Islet precursor cell (in vitro differentiated cells): ENCODE data around the gene RPS6KA2.
A peak's percentile ranks its signal among the peaks of the same experiment; 100 is the strongest.
"Not testable (repeated sequence)": the region's sequence is repeated elsewhere in the genome, so short reads cannot be mapped to it uniquely, and the experiment has no call there.

Experiments
- DNase-seq: peaks from one replicate; pipeline ENCODE4 v3.0.0-alpha.2; 2018

Gene RPS6KA2

DNA sequence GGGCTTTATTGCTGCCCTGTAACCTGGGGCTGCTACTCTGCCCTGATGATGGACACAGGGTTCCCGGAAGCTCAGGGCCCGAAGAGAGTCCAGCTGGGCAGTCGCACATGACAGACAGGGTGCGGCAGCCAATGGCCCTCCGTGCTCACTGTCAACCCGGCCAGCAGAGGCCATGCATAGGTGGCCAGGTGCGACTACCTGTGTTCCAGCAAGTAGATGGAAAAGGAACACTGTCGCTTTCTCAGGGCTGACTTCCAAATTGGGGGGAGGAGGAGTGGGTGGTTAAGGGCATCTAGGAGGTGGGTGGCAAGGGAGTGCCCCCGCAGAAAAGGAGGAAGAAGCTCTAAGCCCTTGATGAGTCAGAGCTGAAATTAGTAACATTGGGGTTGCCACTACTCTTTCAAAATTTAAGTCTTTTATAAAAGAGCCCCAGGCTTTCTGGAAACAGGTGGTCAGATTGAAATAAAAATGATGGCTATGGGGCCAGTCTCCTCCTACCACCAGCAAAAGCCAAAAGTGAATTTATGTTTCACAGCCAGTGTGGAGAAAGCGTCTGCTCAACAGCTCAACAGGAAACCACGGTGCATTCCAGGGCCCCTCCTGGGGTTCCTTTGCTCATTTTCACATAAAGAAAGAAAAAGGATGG is 38.2 kb downstream of the RPS6KA2 start:
- DNase-seq, result no peak

DNA sequence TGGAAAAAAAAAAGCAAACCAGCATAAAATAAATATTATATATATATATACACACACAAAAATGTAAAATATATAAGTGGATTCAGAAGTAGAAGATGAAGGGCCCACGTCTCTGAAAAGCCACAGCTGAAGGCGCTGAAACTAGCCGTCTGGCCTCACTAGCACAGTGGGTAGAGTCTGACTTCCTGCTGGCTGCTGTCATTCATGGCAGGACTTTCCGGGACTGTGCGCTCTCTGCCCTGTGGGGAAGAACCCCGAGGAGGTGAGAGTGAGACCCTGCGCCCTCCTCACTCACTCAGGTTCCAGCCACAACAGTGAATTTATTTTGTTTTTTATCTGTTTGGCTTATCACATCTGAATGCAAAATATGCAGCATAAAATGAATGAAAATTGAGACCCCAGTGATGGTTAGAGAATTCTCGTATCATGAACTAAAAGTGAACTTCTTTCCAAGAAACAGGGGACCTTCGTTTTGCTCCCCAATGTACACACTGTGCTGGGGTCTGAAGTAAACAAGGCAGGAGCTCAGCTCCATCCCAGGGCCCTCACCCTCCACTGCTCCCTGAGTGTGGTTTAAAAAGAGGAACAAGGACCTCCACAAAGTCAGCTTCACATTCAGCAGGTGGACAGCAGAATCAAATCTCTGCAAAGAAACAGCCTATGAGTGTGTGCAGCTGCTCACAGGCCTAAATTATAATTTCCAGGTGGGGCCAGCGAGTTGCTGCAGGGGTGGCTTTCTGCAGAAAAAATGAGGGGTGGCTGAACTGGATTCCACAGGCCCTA is 39.2 kb downstream of the RPS6KA2 start:
- no peak for DNase-seq

DNA sequence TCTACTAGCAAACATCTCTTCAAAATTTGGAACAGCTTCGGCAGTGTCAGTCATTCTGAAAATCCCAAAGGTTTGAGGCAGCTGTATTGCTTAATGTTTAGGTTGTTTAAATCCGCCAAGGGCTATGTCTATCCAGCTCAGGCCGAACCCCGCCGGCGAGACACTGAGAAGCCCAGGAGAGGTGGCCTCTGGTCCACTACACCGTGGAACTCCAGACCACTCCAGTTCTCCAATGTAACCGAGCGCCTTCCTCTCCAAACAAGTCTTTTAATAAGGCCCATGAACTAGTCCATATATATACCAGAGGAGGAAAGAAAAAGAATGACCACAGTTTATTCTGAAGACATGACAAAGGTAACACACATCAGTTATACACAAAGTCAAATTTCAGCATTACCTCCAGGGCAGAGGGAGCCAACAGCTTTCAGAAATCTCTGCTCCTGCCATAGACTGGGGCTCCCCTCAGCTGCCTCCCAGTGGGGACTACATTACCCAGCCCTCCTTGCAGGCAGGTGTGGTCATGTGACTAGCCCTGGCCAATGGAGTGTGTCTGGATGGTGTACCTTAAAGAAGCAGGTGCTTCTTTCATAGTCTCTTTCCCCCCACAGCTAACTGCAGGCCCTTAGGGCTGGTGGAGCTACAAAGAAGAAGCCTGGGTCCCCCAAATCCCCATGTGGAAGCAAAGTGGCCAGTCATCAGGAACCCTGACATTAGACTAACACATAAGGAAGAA is 40.5 kb downstream of the RPS6KA2 start, which contains the start of gene RAMACL:
Gene RAMACL, minus strand, starts transcription at position 255 of the 733 bp plus-strand sequence. Its CDS starts 201 bp downstream, at position 54.
- DNase-seq, result no peak

DNA sequence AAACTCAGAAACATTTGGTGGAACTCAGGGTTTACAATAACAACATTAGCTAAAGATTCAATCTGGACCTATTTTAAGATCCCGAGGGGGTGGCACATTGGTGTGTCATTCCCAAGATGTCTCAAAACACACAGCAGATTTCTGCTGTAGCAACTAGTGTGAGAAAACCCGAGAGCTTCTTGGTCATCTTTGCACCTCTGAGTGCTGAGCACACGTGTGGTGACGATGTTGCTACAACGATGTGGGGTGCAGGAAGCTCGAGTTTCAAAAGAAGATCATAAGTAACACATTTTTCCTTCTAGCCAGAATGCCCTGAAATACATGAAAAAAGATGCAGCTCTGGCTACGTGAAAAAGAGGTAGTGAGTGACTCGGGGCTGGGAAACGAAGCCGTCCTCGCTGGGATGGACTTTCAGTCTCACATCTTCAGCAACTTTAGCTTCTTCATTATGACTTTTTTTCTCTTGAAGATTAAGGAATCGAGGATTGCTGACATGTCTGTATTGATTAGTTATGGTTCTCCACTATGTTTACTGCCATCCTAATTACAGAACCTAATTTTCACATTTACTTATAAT is 42.1 kb downstream of the RPS6KA2 start:
- no peak for DNase-seq

DNA sequence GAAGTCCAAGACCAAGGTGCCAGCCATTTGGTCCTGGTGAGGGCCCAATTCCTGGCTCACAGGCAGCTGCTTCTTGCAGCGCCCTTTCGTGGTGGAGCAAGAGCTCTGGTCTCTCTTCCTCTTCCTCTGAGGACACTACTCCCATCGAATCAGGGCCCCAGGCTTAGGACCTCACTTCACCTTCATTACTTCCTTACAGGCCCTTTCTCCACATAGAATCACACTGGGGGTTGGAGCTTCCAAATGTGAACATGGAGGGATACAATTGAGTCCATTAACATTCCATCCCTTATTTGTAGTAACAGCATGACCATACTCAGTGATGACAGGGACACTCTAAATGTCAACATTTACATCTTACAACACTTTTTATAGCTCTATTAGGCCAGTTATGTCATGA is 42.9 kb downstream of the RPS6KA2 start:
- peak; percentile 12 for DNase-seq

DNA sequence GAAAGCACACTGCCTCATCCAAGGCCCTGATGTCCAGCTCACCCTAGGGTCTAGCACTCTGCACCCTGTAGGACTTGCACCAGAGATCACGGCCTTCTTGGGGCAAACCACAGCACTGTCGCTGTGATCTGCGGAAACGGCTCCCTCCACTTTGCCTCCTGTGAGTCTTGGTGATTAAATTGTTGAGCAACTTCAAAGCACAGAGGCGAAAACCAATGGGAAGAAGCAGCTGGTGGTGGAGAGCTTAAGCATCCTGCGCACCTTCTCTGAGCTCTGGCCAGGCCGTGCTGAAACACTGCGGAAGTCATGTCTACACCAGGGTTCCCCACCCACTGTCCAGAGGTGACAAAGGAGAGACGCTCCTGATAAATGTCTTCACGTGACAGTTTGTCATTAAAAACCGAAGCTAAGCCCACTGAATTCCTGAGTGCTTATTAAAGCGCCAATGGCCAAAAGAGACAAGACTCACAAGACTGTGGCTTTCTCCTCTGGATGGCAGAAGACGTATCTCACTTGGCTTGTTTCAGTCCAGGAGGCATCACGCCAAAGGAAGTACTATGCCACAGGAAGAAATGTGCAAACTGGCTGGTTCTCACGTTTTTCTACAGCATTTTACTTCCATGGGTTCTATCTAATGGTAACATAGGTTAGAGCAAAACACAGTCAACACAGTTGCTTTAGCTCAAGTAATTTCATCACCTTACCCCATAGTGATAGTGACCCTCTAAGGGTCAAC is 43.7 kb downstream of the RPS6KA2 start:
- DNase-seq, result peak; percentile 45

DNA sequence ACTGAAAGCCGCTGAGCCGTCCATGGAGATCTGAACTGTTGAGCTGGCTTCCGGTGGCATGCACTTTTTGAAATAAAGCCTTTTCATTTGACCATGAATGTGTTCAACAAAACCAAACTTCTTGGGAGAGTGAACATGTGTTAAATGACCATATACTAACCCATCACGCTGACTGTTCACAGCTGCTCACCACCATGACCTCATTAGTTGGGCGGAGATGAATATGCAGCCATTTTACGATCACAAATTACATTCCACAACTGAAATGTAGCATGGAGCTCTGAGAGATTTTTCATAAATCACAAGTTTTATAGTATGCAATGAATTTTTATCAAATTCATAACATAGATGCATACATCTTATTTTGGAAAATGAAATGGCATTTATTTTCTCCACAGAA is 44.8 kb downstream of the RPS6KA2 start:
- no peak for DNase-seq

DNA sequence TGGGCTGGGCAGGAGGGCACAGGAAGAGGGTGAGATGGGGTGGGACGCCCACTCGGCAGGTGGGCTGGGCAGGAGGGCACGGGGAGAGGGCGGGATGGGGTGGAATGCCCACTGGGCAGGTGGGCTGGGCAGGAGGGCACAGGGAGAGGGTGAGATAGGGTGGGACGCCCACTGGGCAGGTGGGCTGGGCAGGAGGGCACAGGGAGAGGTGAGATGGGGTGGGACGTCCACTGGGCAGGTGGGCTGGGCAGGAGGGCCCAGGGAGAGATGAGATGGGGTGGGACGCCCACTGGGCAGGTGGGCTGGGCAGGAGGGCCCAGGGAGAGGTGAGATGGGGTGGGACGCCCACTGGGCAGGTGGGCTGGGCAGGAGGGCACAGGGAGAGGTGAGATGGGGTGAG is 45.2 kb downstream of the RPS6KA2 start:
- DNase-seq, result not testable (repeated sequence)

DNA sequence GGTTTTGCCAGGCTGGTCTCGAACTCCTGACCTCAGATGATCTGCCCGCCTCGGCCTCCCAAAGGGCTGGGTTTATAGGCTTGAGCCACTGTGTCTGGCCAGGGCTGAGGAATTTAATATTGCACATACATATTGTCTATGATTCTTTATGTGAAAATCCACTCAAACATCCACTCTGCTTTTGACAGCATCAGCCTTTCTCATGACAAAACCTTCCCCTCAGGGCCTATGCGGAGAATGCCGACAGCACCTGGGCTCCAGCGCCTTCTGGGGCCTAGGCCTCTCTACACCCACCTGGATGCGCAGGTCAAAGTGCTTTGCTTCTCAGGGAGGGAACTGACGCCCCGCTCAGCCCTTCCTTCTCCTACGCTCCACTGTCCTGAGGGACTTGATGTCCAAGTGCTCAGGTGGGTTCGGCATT is 46.0 kb downstream of the RPS6KA2 start:
- DNase-seq, result peak; percentile 44

DNA sequence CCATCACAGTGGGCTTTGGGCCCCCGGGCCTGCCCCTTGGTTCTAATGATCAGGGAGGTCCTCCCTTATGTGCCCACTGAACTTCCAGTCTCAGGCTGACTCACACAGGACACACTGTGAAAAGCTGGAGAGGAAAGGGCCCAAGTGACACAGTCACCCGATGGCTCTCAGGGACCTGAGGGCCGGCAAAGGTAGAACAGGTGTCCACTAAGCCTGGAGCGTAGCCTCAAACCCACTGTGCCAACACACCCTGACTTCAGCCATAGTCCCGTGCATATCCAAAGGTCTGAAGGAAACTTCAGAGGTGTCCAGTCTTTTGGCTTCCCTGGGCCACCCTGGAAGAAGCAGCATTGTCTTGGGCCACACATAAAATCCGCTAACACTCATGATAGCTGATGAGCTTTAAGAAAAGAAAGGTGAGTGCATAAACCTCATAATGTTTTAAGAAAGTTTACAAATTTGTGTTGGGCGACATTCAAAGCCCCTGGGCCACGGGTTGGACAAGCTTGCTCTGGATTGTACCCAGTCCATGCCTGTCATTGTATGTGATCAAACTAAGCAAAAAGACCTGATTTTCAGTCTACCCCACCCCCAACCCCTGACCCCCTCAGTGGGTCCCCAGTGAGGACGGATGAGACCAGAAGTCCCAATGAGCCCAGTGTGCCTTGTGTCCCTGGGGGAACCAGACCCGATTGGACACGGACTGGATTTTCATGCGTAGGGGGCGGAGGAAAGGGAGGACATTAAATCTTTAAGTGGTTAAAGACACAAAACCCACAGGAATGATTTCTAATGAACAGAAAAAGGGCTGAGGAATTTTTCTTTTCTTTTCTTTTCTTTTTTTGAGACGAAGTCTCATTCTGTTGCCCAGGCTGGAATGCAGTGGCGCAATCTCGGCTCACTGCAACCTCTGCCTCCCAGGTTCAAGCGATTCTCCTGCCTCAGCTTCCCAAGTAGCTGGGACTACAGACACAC is 46.7 kb downstream of the RPS6KA2 start:
- DNase-seq, result peak; percentile 34

DNA sequence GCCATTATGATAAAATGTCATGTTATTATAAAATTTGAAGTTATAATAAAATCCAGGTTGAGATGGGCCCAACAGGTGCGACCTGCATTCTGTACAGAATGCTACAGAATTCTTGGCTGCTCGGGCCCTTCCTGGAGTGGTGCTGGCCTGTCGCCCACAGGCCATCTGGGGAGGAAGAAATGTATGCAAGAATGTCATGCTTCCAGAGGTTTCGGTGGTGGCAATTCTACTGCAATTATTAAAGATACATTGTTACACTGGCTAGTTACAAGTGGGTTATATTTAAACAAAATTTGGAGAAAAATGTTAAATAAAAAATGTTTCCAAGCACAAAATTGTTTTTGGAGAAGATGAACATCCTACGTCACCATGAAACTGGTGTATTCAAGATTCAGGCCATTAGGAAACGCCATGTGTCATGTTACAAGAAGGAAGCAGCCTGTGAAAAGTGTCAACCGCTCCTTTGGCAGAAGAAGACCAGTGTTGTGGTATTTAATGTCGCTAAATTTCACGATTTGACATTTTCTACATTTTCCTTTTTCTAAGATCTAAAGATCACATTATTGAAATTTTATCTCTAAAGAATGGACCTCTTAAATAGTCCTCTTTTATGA is 47.7 kb downstream of the RPS6KA2 start:
- peak; percentile 37 for DNase-seq

DNA sequence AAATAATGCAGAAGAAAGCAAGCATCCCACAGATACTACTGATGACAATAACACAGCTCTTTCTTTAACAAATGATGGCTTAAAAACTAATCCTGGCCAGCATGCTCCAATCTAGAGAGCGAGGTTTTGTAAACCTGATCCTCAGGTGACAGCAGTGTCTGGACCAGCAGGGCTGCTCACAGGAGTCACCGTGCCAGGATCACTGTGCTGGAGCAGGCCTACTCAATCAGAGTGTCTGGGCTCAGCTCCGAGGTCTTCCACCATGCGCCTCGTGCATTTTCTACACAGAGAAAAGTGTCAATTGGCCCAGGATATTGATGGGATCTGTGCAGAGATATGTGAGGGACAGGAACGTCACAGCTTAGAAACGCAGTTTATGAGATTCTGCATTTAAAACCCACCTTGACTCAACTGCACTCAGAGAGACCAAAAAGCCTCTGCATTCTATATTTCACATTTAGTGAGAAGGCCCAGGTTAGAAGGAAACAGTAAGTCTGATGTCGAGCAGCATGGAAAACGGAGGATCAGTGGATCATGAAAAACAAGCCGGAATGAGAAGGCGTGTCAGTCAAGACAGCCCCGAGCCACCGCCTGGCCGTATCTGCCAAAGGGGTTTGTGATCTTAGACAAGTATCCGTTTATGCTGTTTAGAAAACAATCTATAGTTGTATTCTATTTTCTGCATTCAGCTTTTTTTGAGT is 48.4 kb downstream of the RPS6KA2 start:
- peak; percentile 26 for DNase-seq

DNA sequence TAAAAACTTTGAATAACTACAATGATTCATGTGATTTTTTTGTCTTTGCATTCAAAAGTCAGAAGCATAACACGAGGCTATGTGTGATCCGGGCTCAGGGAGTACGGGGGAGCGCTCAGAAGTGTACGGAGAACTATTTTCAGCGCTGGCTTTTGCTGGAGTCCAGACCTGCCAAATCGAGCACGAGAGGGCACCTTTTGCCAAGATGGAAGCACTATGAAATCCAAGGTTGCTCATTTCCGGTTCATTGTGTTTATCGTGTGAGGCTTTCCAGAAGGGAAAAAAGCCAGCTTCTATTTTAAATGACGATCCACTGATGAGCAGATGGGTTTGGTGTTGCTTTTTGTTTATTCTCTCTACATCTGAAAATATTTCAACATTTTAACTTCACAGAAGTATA is 51.8 kb downstream of the RPS6KA2 start:
- no peak for DNase-seq

DNA sequence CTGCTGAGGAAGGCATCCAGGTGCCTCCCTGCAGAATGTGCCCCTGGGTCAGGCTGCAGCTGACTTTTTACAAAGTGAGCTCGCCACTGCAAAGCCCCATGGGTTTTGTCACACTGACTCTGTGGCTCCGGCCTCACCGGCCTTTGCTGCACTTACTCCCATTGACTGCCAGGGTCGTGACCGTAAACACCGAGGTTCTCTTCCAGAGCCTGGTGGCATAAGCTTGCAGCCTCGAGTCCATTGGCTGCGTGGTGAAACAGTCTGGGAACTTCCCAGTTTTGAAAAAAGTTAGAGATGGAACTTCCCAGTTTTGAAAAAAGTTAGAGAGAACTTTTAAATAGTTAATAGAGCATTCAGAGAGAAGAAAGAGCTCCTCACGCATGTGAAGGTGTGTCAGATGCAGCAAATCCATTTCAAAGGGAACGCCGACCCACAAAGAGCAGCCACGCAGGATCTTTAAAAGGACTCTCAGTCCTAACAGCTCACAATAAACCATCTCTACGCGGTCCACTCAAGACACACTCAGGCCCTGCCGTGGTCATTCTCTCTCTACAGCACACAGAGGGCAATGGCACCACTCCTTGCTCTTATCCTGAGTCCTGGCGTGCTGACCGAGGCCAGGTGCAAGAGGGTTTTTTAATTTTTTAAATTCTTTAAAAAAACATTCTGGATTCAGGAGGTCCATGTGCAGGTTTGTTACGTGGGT is 53.4 kb downstream of the RPS6KA2 start:
- DNase-seq, result peak; percentile 54

DNA sequence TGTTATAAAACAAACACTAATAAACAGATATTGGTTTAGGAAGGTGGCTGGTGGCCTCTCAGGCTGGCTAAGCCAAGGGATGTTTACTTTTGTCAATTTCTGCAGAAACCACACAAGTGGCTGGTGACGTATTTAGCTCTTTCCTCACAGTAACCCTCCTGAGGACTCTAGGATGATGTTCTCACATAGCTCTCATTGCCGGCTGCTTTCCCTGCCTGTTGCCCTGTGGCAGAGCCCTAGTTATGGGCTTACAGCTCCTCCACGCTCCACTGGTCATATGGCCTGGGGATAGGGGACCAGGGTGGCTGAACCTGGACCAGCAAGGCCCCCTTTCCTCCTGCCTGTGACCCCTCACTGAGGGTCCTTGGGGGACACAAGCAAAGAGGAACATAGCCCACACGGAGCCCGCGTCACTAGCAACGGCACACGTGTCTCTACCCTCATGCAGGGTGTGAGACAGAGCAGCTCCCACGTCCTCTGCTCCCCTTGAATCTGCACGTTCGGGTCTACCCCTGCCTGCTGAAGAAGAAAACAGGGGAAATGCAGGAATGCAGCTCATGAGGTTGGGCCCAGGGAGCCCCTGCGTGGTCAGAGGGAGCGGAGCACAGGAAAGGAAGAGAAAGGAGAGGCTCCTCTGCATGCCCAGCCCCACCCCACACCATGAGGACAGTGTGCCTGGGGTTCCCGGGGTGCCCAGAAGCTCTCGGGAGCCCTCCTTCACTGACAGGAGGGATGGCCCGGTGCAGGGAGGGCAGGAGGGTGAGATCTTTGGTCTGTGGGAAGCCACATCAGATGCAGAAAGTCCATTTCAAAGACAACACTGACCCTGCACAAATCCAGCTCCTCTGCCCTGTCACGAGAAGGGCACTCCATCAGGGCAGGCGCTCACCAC is 54.4 kb downstream of the RPS6KA2 start:
- peak; percentile 59 for DNase-seq

DNA sequence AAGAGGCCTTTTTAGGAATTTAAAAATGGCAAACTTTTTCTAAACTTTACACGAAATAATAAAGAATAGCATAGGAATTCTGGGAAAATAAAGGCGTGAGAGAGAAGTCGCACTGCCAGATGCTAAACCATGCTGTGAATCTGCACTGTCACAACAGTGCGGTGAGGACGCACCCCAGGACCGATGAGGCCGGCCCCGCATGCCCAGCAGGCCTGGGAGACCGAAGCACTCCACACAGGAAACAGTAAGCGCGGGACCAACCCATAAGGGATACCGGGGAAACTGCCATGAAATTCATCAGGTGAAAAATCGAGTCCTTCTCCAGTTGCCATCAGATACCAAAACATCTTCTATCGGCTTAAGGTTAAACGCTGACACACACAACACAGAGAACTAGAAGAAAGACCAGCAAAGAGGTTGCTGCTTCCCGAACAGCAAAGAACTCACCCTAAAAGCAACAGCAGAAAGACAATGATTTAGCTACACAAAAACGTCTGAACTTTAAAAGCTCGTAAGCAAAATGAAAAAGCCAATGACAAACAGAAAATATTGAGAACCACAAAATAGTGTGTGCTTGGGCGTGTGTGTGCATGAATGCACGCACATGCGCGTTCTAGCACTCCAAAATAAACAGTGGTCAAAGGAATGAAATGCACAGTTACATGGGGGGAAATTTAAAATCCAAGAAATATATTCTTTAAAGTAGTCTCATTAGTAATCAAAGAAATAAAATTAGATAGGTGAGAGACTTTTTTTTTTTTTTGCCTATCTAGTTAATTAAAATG is 55.9 kb downstream of the RPS6KA2 start:
- DNase-seq, result peak; percentile 41

DNA sequence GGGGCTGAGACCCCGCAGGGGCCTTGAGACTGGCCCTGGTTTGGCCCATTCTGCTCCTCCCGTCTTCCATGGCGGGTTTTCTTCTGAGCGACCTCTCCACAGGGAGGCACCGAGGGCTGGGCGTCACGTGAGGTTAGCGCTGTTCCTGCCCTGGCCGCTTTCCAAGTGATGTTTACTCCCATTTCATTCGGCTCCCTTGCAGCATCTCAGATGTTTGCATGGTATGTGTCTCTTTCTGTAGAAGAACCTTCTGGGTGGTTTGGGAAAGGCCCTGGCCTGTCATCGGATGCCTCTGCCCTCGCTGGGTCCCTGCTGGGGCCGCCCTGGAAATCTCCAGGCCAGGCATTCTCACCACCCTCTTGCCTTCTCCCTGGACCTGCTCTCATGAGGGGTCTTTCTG is 57.8 kb downstream of the RPS6KA2 start:
- no peak for DNase-seq

DNA sequence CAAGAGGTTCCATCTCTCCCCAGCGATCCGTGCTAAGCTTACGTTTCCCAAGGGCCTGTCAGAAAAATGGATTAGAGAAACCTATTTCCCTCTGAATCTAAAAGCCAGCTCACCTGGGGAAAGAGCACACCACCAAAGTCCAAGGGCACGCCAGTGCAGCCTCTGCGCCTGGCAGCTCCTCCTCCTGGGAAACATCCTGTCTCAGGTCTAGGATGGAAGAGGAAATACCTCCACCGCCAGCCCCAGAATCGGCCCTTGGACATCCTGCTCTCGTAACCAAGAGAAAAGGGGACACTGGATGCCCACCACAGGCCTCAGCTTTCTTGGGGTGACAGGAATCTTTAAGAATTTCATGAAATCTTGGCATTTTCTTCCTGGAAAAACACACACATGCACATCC is 59.2 kb downstream of the RPS6KA2 start:
- peak; percentile 60 for DNase-seq
